ENCODE measurements around the gene SKA1.
"Not testable (repeated sequence)": the region's sequence is repeated elsewhere in the genome, so short reads cannot be mapped to it uniquely, and the experiment has no call there.

The SKA1 gene

DNA sequence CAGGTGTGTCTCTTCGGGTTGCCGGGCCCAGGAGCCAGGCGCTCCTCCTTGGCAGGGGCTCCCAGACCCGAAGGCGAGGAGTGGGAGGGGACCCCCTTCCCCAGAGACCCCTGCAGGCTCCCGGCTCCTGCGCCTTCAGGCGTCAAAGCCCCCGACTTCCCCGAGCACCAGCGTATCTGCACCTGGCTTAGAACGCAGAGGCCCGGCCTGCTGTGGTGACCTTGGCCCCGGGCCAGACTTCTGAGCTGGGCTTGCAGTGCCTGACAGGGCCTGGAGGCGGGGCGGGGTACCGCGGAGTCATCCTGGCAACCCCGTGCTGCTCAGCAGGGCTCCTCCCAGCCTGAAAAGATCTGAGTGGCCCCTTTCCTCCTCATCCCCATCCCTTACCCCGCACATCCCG is 27.0 kb downstream of the SKA1 start:
- no peak overlapping the region for H3K4me3 ChIP-seq (ENCODE audit: low read depth in 1 of 5, low read length in 5 of 5)
- peaks cover 20 to 51% (median 32%) of the 10 kb centered on the region in 5 donors for H3K27me3 ChIP-seq (ENCODE audit: control insufficient read depth in 5 of 5, insufficient read depth in 4 of 5, low read length in 5 of 5)
- no peak overlapping the region for H3K27ac ChIP-seq (ENCODE audit: low read depth, low read length)
- H3K36me3 ChIP-seq (ENCODE audit: control insufficient read depth in 5 of 5, insufficient read depth in 5 of 5, low read length in 5 of 5) = no peaks in the 10 kb centered on the region
- H3K9me3 ChIP-seq (ENCODE audit: control insufficient read depth in 5 of 5, low read length in 5 of 5) = no peaks in the 10 kb centered on the region
- H3K4me1 ChIP-seq (ENCODE audit: control insufficient read depth in 5 of 5, insufficient read depth in 5 of 5, low read length in 5 of 5) = peaks cover 0 to 5% (median 0%) of the 10 kb centered on the region in 5 donors
- H3K9ac ChIP-seq (ENCODE audit: low read length in 5 of 5) = no peak overlapping the region

DNA sequence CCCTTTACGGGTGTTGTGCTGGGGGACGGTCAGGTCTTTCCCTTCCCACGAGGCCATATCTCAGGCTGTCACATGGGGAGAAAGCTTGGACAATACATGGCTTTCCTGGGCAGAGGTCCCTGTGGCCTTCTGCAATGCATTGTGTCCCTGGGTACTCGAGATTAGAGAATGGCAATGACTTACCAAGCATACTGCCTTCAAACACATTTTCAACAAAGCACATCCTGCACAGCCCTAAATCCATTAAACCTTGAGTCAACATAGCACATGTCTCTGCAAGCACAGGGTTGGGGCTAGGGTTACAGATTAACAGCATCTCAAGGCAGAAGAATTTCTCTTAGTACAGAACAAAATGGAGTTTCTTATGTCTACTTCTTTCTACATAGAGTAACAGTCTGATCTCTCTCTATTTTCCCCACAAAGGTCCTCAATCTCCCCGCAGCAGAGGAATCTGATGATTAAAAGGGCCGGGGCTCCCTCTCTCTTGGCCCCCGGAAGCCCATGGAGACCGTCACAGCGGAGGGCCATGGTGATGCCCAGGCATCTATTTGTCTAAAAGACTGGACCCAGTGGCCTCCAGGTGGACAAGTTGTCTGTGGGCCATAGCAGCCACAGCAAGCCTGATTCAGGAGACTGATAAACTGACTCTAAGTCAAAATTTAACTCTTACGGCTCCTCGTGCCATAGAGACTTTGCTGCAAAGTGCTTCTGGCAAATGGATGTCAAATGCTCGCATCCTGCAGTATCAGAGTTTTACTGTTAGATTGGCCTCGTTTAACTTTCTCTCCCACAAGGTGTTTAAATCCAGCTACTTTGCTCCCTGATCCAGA is 30.1 kb downstream of the SKA1 start:
- H3K4me3 ChIP-seq (ENCODE audit: low read depth in 1 of 5, low read length in 5 of 5); H3K36me3 ChIP-seq (ENCODE audit: control insufficient read depth in 5 of 5, insufficient read depth in 5 of 5, low read length in 5 of 5); H3K4me1 ChIP-seq (ENCODE audit: control insufficient read depth in 5 of 5, insufficient read depth in 5 of 5, low read length in 5 of 5); H3K9ac ChIP-seq (ENCODE audit: low read length in 5 of 5); H3K9me3 ChIP-seq (ENCODE audit: control insufficient read depth in 5 of 5, low read length in 5 of 5); H3K27ac ChIP-seq (ENCODE audit: low read depth, low read length): not testable (repeated sequence)
- H3K27me3 ChIP-seq (ENCODE audit: control insufficient read depth in 5 of 5, insufficient read depth in 4 of 5, low read length in 5 of 5) = peaks cover 20 to 53% (median 37%) of the 10 kb centered on the region in 5 donors

DNA sequence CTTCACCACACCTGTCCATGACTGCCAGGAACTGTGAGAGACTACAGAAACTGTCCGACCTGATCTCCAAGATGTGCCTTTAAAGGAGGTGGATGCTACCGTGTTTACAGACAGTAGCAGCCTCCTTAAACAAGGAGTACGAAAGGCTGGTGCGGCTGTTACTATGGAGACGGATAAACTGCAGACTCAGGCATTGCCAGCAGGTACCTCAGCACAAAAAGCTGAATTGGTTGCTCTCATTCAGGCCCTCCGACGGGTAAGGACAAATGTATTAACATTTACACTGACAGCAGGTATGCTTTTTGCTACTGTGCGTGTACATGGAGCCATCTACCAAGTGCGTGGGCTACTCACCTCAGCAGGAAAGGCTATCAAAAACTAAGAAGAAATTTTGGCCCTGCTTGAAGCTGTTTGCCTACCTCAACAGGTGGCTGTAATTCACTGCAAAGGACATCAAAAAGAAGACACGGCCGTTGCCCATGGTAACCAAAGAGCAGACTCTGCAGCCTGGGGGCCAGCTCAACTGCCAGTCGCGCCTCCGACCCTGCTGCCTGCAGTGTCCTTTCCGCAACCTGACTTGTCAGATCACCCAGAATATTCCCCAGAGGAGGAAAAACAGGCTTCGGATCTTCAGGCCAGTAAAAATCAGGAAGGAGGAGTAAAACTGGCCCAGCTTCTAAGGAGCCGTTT is 30.9 kb downstream of the SKA1 start:
- H3K4me1 ChIP-seq (ENCODE audit: control insufficient read depth in 5 of 5, insufficient read depth in 5 of 5, low read length in 5 of 5) = peaks cover 0 to 5% (median 0%) of the 10 kb centered on the region in 5 donors
- no peak overlapping the region for H3K9ac ChIP-seq (ENCODE audit: low read length in 5 of 5)
- H3K27me3 ChIP-seq (ENCODE audit: control insufficient read depth in 5 of 5, insufficient read depth in 4 of 5, low read length in 5 of 5) = peaks cover 20 to 53% (median 37%) of the 10 kb centered on the region in 5 donors
- H3K4me3 ChIP-seq (ENCODE audit: low read depth in 1 of 5, low read length in 5 of 5) = no peak overlapping the region
- no peak overlapping the region for H3K27ac ChIP-seq (ENCODE audit: low read depth, low read length)
- H3K36me3 ChIP-seq (ENCODE audit: control insufficient read depth in 5 of 5, insufficient read depth in 5 of 5, low read length in 5 of 5) = no peaks in the 10 kb centered on the region
- no peaks in the 10 kb centered on the region for H3K9me3 ChIP-seq (ENCODE audit: control insufficient read depth in 5 of 5, low read length in 5 of 5)

DNA sequence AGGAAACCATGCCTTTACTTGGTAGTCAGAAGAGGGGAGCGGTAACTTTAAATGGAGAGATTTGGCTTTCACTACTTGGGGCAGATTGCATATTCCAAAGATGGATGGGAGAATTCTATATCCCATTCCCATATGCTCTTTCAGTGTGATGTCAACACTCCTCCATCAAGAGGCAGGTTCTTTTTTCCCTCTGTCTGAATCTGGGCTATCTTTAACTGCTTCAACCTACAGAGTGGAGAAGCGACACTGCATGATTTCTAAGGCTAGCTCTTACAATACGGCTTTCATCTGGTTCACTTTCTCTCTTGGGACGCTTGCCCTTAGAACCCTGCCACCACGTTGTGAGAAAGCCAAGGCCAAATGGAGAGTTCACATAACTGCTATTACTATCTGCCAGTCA is 34.4 kb downstream of the SKA1 start:
- Histone ChIP-seq H3K4me1 (ENCODE audit: control insufficient read depth in 5 of 5, insufficient read depth in 5 of 5, low read length in 5 of 5) (no peaks in the 10 kb centered on the region), H3K27me3 (ENCODE audit: control insufficient read depth in 5 of 5, insufficient read depth in 4 of 5, low read length in 5 of 5) (peaks cover 14 to 26% (median 16%) of the 10 kb centered on the region in 5 donors), H3K4me3 (ENCODE audit: low read depth in 1 of 5, low read length in 5 of 5) (no peak overlapping the region), H3K27ac (ENCODE audit: low read depth, low read length) (no peak overlapping the region), H3K9me3 (ENCODE audit: control insufficient read depth in 5 of 5, low read length in 5 of 5) (no peaks in the 10 kb centered on the region), H3K9ac (ENCODE audit: low read length in 5 of 5) (no peak overlapping the region), H3K36me3 (ENCODE audit: control insufficient read depth in 5 of 5, insufficient read depth in 5 of 5, low read length in 5 of 5) (no peaks in the 10 kb centered on the region)

DNA sequence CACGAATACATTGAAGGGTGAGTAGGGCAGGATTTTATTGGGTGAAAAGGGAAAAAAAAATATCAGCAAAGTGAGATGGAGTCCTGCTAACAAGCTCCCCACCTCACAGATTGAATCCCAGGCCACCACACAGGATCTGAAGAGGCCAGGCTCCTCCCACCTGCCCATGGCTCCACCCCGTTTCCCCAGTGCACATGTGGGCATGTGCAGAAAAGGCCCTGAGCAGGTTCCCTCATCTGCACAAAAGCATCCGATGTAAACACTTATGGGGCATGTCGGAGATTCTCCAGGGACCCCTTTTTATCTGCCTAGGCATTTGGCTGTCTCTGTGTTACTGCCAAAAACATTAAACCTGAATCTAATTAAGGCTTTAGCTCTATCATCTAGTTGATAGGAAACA is 35.2 kb downstream of the SKA1 start:
- no peak overlapping the region for H3K9ac ChIP-seq (ENCODE audit: low read length in 5 of 5)
- peaks cover 14 to 25% (median 14%) of the 10 kb centered on the region in 5 donors for H3K27me3 ChIP-seq (ENCODE audit: control insufficient read depth in 5 of 5, insufficient read depth in 4 of 5, low read length in 5 of 5)
- no peaks in the 10 kb centered on the region for H3K9me3 ChIP-seq (ENCODE audit: control insufficient read depth in 5 of 5, low read length in 5 of 5)
- no peaks in the 10 kb centered on the region for H3K4me1 ChIP-seq (ENCODE audit: control insufficient read depth in 5 of 5, insufficient read depth in 5 of 5, low read length in 5 of 5)
- no peak overlapping the region for H3K4me3 ChIP-seq (ENCODE audit: low read depth in 1 of 5, low read length in 5 of 5)
- no peaks in the 10 kb centered on the region for H3K36me3 ChIP-seq (ENCODE audit: control insufficient read depth in 5 of 5, insufficient read depth in 5 of 5, low read length in 5 of 5)
- no peak overlapping the region for H3K27ac ChIP-seq (ENCODE audit: low read depth, low read length)

DNA sequence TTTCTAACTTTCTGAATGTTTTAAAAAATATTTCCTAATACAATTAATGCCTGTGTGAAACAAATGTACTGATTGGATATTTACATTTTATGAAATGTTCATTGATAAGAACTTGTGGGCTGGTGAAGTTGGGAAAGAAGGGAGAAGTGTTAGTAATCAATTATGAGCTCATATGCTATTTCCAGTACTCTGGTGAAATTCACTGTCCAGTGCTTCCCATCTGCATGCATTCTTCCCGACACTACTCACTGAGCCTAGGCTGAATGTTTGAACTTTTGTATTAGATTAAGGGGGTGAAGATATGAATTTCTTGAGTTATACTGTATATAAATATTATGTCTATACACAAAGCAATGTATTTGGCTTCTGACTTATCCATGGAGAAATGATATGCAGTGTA is 36.0 kb downstream of the SKA1 start:
- Histone ChIP-seq H3K4me3 (ENCODE audit: low read depth in 1 of 5, low read length in 5 of 5) (no peak overlapping the region), H3K4me1 (ENCODE audit: control insufficient read depth in 5 of 5, insufficient read depth in 5 of 5, low read length in 5 of 5) (no peaks in the 10 kb centered on the region), H3K9ac (ENCODE audit: low read length in 5 of 5) (no peak overlapping the region), H3K27me3 (ENCODE audit: control insufficient read depth in 5 of 5, insufficient read depth in 4 of 5, low read length in 5 of 5) (peaks cover 10 to 17% (median 11%) of the 10 kb centered on the region in 5 donors), H3K27ac (ENCODE audit: low read depth, low read length) (no peak overlapping the region), H3K36me3 (ENCODE audit: control insufficient read depth in 5 of 5, insufficient read depth in 5 of 5, low read length in 5 of 5) (no peaks in the 10 kb centered on the region), H3K9me3 (ENCODE audit: control insufficient read depth in 5 of 5, low read length in 5 of 5) (no peaks in the 10 kb centered on the region)

DNA sequence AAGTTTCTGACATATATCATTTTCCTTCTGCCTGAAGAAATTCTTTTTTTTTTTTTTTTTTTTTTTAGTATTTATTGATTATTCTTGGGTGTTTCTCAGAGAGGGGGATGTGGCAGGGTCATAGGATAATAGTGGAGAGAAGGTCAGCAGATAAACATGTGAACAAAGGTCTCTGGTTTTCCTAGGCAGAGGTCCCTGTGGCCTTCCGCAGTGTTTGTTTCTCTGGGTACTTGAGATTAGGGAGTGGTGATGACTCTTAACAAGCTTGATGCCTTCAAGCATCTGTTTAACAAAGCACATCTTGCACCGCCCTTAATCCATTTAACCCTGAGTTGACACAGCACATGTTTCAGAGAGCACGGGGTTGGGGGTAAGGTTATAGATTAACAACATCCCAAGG is 42.0 kb downstream of the SKA1 start:
- not testable (repeated sequence) for H3K36me3 ChIP-seq (ENCODE audit: control insufficient read depth in 5 of 5, insufficient read depth in 5 of 5, low read length in 5 of 5); H3K4me3 ChIP-seq (ENCODE audit: low read depth in 1 of 5, low read length in 5 of 5); H3K27me3 ChIP-seq (ENCODE audit: control insufficient read depth in 5 of 5, insufficient read depth in 4 of 5, low read length in 5 of 5); H3K27ac ChIP-seq (ENCODE audit: low read depth, low read length); H3K9ac ChIP-seq (ENCODE audit: low read length in 5 of 5); H3K4me1 ChIP-seq (ENCODE audit: control insufficient read depth in 5 of 5, insufficient read depth in 5 of 5, low read length in 5 of 5); H3K9me3 ChIP-seq (ENCODE audit: control insufficient read depth in 5 of 5, low read length in 5 of 5)

DNA sequence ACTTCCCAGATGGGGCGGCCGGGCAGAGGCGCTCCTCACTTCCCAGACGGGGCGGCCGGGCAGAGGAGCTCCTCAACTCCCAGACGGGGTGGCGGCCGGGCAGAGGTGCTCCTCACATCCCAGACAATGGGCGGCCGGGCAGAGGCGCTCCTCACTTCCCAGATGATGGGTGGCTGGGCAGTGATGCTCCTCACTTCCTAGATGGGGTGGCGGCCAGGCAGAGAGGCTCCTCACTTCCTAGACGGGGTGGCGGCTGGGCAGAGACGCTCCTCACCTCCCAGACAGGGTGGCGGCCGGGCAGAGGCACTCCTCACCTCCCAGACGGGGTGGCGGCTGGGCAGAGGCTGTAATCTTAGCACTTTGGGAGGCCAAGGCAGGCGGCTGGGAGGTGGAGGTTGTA is 42.9 kb downstream of the SKA1 start:
- not testable (repeated sequence) for H3K9ac ChIP-seq (ENCODE audit: low read length in 5 of 5); H3K9me3 ChIP-seq (ENCODE audit: control insufficient read depth in 5 of 5, low read length in 5 of 5); H3K27me3 ChIP-seq (ENCODE audit: control insufficient read depth in 5 of 5, insufficient read depth in 4 of 5, low read length in 5 of 5); H3K4me1 ChIP-seq (ENCODE audit: control insufficient read depth in 5 of 5, insufficient read depth in 5 of 5, low read length in 5 of 5); H3K36me3 ChIP-seq (ENCODE audit: control insufficient read depth in 5 of 5, insufficient read depth in 5 of 5, low read length in 5 of 5); H3K4me3 ChIP-seq (ENCODE audit: low read depth in 1 of 5, low read length in 5 of 5); H3K27ac ChIP-seq (ENCODE audit: low read depth, low read length)

DNA sequence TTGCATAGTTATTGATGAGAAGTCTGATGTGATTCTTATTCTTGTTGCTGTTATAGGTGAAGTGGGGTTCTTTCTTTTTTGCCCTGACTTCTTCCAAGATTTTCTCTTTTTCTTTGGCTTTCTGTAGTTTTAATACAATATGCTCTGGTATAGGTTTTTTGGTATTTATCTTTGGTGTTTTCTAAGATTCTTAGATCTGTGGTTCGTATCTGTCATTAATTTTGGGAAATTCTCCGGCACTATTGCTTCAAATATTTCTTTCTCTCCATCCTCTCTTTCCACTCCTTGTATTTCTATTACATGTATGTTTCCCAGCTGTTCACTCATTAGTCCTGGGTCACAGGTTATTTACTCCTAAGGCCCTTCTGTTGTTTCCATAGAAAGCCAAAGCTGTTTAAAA is 43.8 kb downstream of the SKA1 start:
- Histone ChIP-seq H3K9ac (ENCODE audit: low read length in 5 of 5) (no peak overlapping the region), H3K27me3 (ENCODE audit: control insufficient read depth in 5 of 5, insufficient read depth in 4 of 5, low read length in 5 of 5) (peaks cover 0 to 6% (median 0%) of the 10 kb centered on the region in 5 donors), H3K9me3 (ENCODE audit: control insufficient read depth in 5 of 5, low read length in 5 of 5) (peaks cover 0 to 10% (median 0%) of the 10 kb centered on the region in 5 donors), H3K36me3 (ENCODE audit: control insufficient read depth in 5 of 5, insufficient read depth in 5 of 5, low read length in 5 of 5) (no peaks in the 10 kb centered on the region), H3K4me1 (ENCODE audit: control insufficient read depth in 5 of 5, insufficient read depth in 5 of 5, low read length in 5 of 5) (no peaks in the 10 kb centered on the region), H3K4me3 (ENCODE audit: low read depth in 1 of 5, low read length in 5 of 5) (no peak overlapping the region), H3K27ac (ENCODE audit: low read depth, low read length) (no peak overlapping the region)

DNA sequence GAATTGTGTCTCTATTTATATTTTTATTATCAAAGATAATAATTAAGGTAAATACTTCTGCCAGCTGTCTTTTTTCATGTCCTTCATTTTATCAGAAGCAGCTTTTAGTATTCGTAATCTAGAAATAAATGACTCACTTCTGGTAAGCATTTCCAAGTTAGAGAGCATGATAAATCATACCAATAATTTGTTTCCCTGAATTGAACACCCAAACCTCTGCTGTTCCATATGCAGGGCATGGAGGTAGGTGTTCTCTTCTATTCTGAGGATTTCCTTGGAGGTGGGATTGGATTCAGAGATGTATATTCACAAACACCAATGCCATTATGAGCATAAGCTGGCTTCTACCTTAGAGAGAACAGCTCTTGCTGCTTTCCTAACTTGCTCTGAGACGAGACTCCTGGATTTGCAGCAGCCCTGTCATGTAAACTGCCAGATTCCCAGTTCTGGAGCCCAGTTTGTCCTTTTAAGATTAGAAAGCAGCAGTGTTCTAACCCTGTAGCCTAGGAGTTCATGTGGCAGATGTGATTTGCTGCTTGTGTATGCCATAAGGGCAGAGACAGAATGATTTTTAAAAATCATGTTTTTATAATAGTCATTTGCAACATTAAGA is 47.5 kb downstream of the SKA1 start:
- Histone ChIP-seq H3K27me3 (ENCODE audit: control insufficient read depth in 5 of 5, insufficient read depth in 4 of 5, low read length in 5 of 5) (peaks cover 0 to 6% (median 0%) of the 10 kb centered on the region in 5 donors), H3K4me3 (ENCODE audit: low read depth in 1 of 5, low read length in 5 of 5) (no peak overlapping the region), H3K4me1 (ENCODE audit: control insufficient read depth in 5 of 5, insufficient read depth in 5 of 5, low read length in 5 of 5) (no peaks in the 10 kb centered on the region), H3K9me3 (ENCODE audit: control insufficient read depth in 5 of 5, low read length in 5 of 5) (peaks cover 0 to 15% (median 8%) of the 10 kb centered on the region in 5 donors), H3K9ac (ENCODE audit: low read length in 5 of 5) (no peak overlapping the region), H3K36me3 (ENCODE audit: control insufficient read depth in 5 of 5, insufficient read depth in 5 of 5, low read length in 5 of 5) (no peaks in the 10 kb centered on the region), H3K27ac (ENCODE audit: low read depth, low read length) (no peak overlapping the region)

All from subcutaneous abdominal adipose tissue (tissue), 5 donors.